ENCODE data around the gene L3MBTL2. TPM values are rescaled to one million over a fixed set of nuclear protein-coding genes. Genes with fewer than 3 reads are reported as not detected.

The L3MBTL2 gene
- total and polyA plus RNA-seq, 9 of the 15 experiments (the other 6 are each of a cell fraction or from before 2014, with no cell fraction given), result 10.3 to 23.1 (median 18.6) TPM

- TF ChIP-seq ZC3H11A (IDR thresholded peaks at IDR 0.05; ENCODE audit: low read depth, low read length) (no peak), DDX20 (tag; IDR thresholded peaks at IDR 0.05; ENCODE audit: low read depth) (no peak), TFE3 (CRISPR knock-in tag; IDR thresholded peaks at IDR 0.05) (no peak), CEBPB (tag; IDR thresholded peaks at IDR 0.05) (no peak), KAT8 (IDR thresholded peaks at IDR 0.05; ENCODE audit: low read depth) (no peak), HEY1 (CRISPR knock-in tag; IDR thresholded peaks at IDR 0.05; ENCODE audit: borderline replicate concordance) (no peak), MECOM (CRISPR knock-in tag; IDR thresholded peaks at IDR 0.05) (no peak), TRIM28 (IDR thresholded peaks at IDR 0.05) (no peak), GATAD2B (IDR thresholded peaks at IDR 0.05; ENCODE audit: borderline replicate concordance) (no peak), BRF1 (IDR thresholded peaks at IDR 0.05; ENCODE audit: borderline replicate concordance, extremely low read depth, insufficient read length) (no peak), HNRNPH1 (optimal IDR thresholded peaks at IDR 0.05; ENCODE audit: low read depth, low read length) (no peak), MAX (CRISPR knock-in tag; IDR thresholded peaks at IDR 0.05) (no peak), MYC (IDR thresholded peaks at IDR 0.05; ENCODE audit: low read depth, low read length) (no peak), MYC (CRISPR knock-in tag; IDR thresholded peaks at IDR 0.05; ENCODE audit: borderline replicate concordance, low read depth) (no peak), GABPB2 (CRISPR knock-in tag; conservative IDR thresholded peaks at IDR 0.05) (no peak), ZNF830 (CRISPR knock-in tag; IDR thresholded peaks at IDR 0.05) (no peak), LCOR (CRISPR knock-in tag; IDR thresholded peaks at IDR 0.05) (no peak), CHCHD3 (CRISPR knock-in tag; IDR thresholded peaks at IDR 0.05) (no peak)
- TF ChIP-seq, protein P1, sequence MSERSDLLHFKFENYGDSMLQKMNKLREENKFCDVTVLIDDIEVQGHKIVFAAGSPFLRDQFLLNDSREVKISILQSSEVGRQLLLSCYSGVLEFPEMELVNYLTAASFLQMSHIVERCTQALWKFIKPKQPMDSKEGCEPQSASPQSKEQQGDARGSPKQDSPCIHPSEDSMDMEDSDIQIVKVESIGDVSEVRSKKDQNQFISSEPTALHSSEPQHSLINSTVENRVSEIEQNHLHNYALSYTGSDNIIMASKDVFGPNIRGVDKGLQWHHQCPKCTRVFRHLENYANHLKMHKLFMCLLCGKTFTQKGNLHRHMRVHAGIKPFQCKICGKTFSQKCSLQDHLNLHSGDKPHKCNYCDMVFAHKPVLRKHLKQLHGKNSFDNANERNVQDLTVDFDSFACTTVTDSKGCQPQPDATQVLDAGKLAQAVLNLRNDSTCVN (CRISPR knock-in tag; IDR thresholded peaks at IDR 0.05), result no peak
- CTCF ChIA-PET (ENCODE audit: low intra/inter-chr PET ratio), result no interaction called here
- intact Hi-C loops (cut with micrococcal nuclease), result no loop called here
- Histone ChIP-seq H3K4me3 (no peak overlapping the region), H3K27me3 (ENCODE audit: control insufficient read depth in 2 of 2, insufficient read depth in 2 of 2, low read length in 2 of 2) (no peaks in the 10 kb centered on the region), H3K79me2 (ENCODE audit: control insufficient read depth, insufficient read depth, low read length) (0 out of 3 replicates have a peak, but pooled peaks cover 2% of the 10 kb centered on the region), H3K4me2 (ENCODE audit: insufficient read depth, low read length) (no peak overlapping the region), H4K20me1 (replicated peaks; ENCODE audit: control insufficient read depth, insufficient read depth, low read length) (no peaks in the 10 kb centered on the region), H3K4me1 (replicated peaks in 1 of 2; ENCODE audit: control insufficient read depth in 2 of 2, insufficient read depth in 2 of 2, low read length in 2 of 2) (no peaks in the 10 kb centered on the region), H3K9ac (ENCODE audit: insufficient read depth in 1 of 2, low read depth in 2 of 2, low read length in 2 of 2) (no peak overlapping the region), H3K36me3 (ENCODE audit: control insufficient read depth, insufficient read depth, low read length) (peaks cover 72% of the 10 kb centered on the region), H3K9me3 (replicated peaks; ENCODE audit: control insufficient read depth, insufficient read depth, low read depth, low read length) (no peaks in the 10 kb centered on the region), H3K27ac (ENCODE audit: extremely low read depth, low read depth, low read length) (no peak overlapping the region), H3K9me1 (ENCODE audit: control insufficient read depth, insufficient read depth, low read length) (no peaks in the 10 kb centered on the region), H2AFZ (ENCODE audit: low read depth, low read length) (no peak overlapping the region)
- DNase-seq (ENCODE audit: extremely low read depth in 1 of 4, low spot score in 3 of 4), result no peak
- POLR2A ChIA-PET, result interaction anchor here (0.6 to 1.4 kb wide), 4 partner anchors 10 to 47 kb away, joined by 3 to 6 read pairs (median 4); no protein-coding TSS in a partner anchor
- in situ Hi-C loops (cut with MboI), result no loop called here
- no TSS peak for BruUV-seq (replicated peaks)
- ATAC-seq, result no peak
- no peak for FAIRE-seq
- WGBS (ENCODE audit: insufficient coverage, low coverage, missing lambda C conversion rate), result 100% methylated on average over 4 of the region's 4 CpGs
Observed at GRCh38 chr22:41274856-41275255, 69.7 kb downstream of the L3MBTL2 start.

Measured in K562 (cell line).